Upper lobe of left lung (tissue), 6 donors: ENCODE results near the gene ZDHHC14. TPM values are rescaled to one million over a fixed set of nuclear protein-coding genes. Genes with fewer than 3 reads are reported as not detected.
A peak's percentile ranks its signal among the peaks of the same experiment; 100 is the strongest.
"Not testable (repeated sequence)": the region's sequence is repeated elsewhere in the genome, so short reads cannot be mapped to it uniquely, and the experiment has no call there.

Experiments used
- ATAC-seq, 2 donors: fragments of 200-7000 bp; cut with Tn5 transposase; one replicate each; pipeline ENCODE4 v1.9.1; 2022; ENCODE audit warnings: mild to moderate bottlenecking in 2 of 2, moderate library complexity in 2 of 2; ENCODE audit not compliant: low FRiP score in 2 of 2
- DNase-seq, 2 donors: peaks; one replicate each; pipeline ENCODE4 v3.0.0-alpha.2; 2019 to 2020
- H3K27ac ChIP-seq, 4 donors: fragments of 200-600 bp; sonication (generic); one replicate each; pipeline ENCODE4 v1.5.1; 2016 to 2019
- H3K27me3 ChIP-seq, 4 donors: fragments of 200-600 bp; sonication (generic); one replicate each; pipeline ENCODE4 v1.5.1; 2017 to 2019
- H3K36me3 ChIP-seq, 4 donors: fragments of 200-600 bp; sonication (generic); one replicate each; pipeline ENCODE4 v1.5.1; 2016 to 2019
- H3K4me1 ChIP-seq, 4 donors: fragments of 200-600 bp; sonication (generic); one replicate each; pipeline ENCODE4 v1.5.1; 2018 to 2019
- H3K4me3 ChIP-seq, 4 donors: fragments of 200-600 bp; sonication (generic); one replicate each; pipeline ENCODE4 v1.5.1; 2017 to 2019; ENCODE audit warnings: mild to moderate bottlenecking in 2 of 4, moderate library complexity in 1 of 4
- H3K9me3 ChIP-seq, 4 donors: fragments of 200-600 bp; sonication (generic); one replicate each; pipeline ENCODE4 v1.5.1; 2018 to 2019
- EP300 ChIP-seq, 4 donors: sonication (generic); formaldehyde crosslinking; IDR thresholded peaks; one replicate each; pipeline ENCODE4 v1.5.1; 2017; ENCODE audit warnings: antibody characterized with exemption in 4 of 4, control low read depth in 2 of 4
- POLR2A ChIP-seq, 4 donors: fragments of 450-650 bp; IDR thresholded peaks; one replicate each; pipeline ENCODE4 v1.5.1; 2016 to 2017; ENCODE audit warnings: antibody characterized with exemption in 4 of 4, mild to moderate bottlenecking in 2 of 4
- POLR2AphosphoS5 ChIP-seq, 2 donors: sonication (generic); formaldehyde crosslinking; IDR thresholded peaks; one replicate each; pipeline ENCODE4 v1.5.1; 2017; ENCODE audit warnings: antibody characterized with exemption in 2 of 2
- WGBS, 2 donors: methylation state at CpG; one replicate each; pipeline ENCODE4 v1.1.5; 2017 to 2018; 5-methylcytosine and 5-hydroxymethylcytosine counted together
- total RNA-seq, 6 donors: library from RNA; depleted of rRNA in 4 of 6; stranded (reverse); fragments of >200 nt in 4 of 6; gene quantifications; one replicate each; pipeline versions ENCODE4 v1.1.0 to v1.2.1, GENCODE V29; 2016 to 2021
- TF ChIP-seq, protein P1 (sequence below), 6 experiments: fragments of 450-650 bp in 4 of 6; fragments of 200-600 bp in 2 of 6; sonication (generic) in 2 of 6; IDR thresholded peaks; one replicate each; pipeline ENCODE4 v1.5.1; 2016 to 2019; ENCODE audit warnings: antibody characterized with exemption in 6 of 6
- donor health status: DM: no; HTN: no; CAD: no; lungs with moderate emphysema.
- donor health status: DM: no; HTN: yes; CAD: no; lungs with severe emphysema.

The ZDHHC14 gene
- total RNA-seq, 6 donors from 2014 or later: 5.3 to 16.5 (median 9.4) TPM

DNA sequence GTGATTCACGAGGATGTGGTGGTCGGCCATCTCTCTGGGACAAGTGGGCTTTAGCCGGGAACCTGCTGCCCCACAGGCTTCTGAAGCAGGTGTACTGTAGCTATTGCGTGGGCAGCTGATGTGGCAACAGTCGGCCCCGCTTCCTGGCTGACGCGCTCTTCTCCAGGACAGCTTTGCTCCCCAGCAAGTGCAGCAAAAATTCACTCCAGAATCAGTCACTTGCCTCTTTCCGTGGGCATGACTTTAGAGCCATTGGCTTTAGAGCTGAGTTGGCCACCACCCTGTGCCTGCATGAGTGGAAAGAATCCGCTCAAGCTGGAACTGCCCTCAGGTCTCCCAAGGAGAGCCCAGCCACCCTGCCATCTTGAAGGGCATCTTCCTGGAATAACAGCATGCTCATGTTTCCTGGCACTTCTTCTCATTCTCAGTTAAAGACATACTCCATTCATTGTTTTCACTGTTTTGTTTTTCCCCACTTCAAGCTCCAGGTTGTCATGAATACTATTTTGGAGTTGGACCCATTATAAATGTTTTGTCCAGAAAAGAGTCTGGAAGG is 178.3 kb downstream of the ZDHHC14 start:
- H3K4me1 ChIP-seq: peaks cover 0 to 12% (median 5%) of the 10 kb centered on the region in 4 donors
- 72 to 83% methylated on average over 4 to 10 of the region's 10 CpGs for WGBS, 2 donors
- no peaks in the 10 kb centered on the region for H3K36me3 ChIP-seq
- DNase-seq (no peak), ATAC-seq (no peak)
- H3K9me3 ChIP-seq: no peaks in the 10 kb centered on the region
- no peak overlapping the region for H3K4me3 ChIP-seq
- H3K27me3 ChIP-seq: no peaks in the 10 kb centered on the region
- TF ChIP-seq, protein P1, sequence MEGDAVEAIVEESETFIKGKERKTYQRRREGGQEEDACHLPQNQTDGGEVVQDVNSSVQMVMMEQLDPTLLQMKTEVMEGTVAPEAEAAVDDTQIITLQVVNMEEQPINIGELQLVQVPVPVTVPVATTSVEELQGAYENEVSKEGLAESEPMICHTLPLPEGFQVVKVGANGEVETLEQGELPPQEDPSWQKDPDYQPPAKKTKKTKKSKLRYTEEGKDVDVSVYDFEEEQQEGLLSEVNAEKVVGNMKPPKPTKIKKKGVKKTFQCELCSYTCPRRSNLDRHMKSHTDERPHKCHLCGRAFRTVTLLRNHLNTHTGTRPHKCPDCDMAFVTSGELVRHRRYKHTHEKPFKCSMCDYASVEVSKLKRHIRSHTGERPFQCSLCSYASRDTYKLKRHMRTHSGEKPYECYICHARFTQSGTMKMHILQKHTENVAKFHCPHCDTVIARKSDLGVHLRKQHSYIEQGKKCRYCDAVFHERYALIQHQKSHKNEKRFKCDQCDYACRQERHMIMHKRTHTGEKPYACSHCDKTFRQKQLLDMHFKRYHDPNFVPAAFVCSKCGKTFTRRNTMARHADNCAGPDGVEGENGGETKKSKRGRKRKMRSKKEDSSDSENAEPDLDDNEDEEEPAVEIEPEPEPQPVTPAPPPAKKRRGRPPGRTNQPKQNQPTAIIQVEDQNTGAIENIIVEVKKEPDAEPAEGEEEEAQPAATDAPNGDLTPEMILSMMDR (IDR thresholded peaks at IDR 0.05): no peak
- no peak for TF ChIP-seq POLR2AphosphoS5 (IDR thresholded peaks at IDR 0.05)
- no peak for TF ChIP-seq POLR2A (IDR thresholded peaks at IDR 0.05)
- no peak for TF ChIP-seq EP300 (IDR thresholded peaks at IDR 0.05)
- no peak overlapping the region for H3K27ac ChIP-seq

DNA sequence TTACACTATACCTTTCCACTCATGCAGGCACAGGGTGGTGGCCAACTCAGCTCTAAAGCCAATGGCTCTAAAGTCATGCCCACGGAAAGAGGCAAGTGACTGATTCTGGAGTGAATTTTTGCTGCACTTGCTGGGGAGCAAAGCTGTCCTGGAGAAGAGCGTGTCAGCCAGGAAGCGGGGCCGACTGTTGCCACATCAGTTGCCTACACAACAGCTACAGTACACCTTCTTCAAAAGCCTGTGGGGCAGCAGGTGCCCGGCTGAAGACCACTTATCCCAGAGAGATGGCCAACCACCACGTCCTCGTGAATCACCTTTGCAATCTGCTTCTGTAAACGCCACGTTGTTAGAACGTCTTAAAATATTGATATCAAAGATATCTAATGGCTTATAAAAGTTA is 179.1 kb downstream of the ZDHHC14 start:
- H3K4me3 ChIP-seq, ATAC-seq, DNase-seq, H3K9me3 ChIP-seq, H3K36me3 ChIP-seq, H3K27me3 ChIP-seq, H3K27ac ChIP-seq: not testable (repeated sequence)
- WGBS, 2 donors: 85 to 90% methylated on average over 9 to 10 of the region's 10 CpGs
- H3K4me1 ChIP-seq: peaks cover 0 to 12% (median 5%) of the 10 kb centered on the region in 4 donors

DNA sequence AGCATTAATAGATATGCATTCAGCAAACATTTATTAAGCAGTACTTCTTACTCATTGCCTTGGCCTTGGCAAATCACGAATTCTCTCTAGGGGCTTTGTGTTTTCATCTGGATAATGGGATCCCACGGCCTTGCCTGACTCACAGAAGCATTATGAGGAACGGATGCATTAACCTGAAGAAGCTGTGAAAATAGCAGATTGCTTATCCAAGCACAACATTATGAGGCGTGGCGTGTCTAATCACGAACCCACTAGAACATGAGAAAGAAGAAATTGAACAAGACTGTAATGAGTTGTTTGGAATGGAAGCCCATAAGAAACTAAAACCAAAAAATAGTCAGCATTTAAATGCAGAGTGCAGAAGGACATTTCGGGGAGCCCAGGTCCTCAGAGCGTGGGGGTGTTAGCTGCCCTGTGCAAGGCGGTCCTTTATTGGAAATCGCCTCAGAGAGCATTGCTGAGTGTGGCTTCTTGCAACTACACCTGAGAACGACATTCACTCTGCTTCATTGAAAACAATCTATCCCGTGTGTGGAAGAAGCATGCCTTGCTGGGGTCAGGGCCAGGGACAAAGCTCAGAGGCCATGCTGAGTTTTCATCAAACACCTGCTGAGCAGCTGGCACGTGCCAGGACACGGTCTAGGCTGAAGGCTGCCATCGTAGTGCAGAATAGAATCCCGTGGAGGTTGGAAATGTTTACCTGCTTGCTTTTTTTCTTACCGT is 179.9 kb downstream of the ZDHHC14 start:
- DNase-seq (no peak), ATAC-seq (no peak)
- TF ChIP-seq, protein P1 (IDR thresholded peaks at IDR 0.05): no peak
- TF ChIP-seq POLR2AphosphoS5 (IDR thresholded peaks at IDR 0.05) (no peak), EP300 (IDR thresholded peaks at IDR 0.05) (no peak), POLR2A (IDR thresholded peaks at IDR 0.05) (no peak)
- no peak overlapping the region for H3K4me3 ChIP-seq
- no peaks in the 10 kb centered on the region for H3K36me3 ChIP-seq
- no peaks in the 10 kb centered on the region for H3K9me3 ChIP-seq
- no peaks in the 10 kb centered on the region for H3K27me3 ChIP-seq
- H3K4me1 ChIP-seq: peaks cover 0 to 12% (median 5%) of the 10 kb centered on the region in 4 donors
- WGBS, 2 donors: 92 to 94% methylated on average over 17 of the region's 17 CpGs
- no peak overlapping the region for H3K27ac ChIP-seq

DNA sequence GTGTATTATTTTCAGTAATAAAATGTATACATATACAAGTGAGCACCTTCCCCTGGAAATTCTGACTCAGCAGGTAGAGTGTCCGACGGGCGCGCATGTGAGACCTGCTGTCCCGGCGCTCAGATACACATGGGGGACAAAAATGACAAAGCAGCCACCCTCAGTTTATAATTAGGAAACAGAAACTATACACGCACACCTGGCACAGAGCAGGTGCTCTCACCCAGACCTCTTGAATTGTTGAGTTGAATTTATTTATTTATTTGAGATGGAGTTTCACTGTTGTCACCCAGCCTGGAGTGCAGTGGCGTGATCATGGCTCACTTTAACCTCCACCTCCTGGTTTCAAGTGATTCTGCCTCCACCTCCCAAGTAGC is 180.4 kb downstream of the ZDHHC14 start:
- TF ChIP-seq POLR2A (IDR thresholded peaks at IDR 0.05) (no peak), POLR2AphosphoS5 (IDR thresholded peaks at IDR 0.05) (no peak), EP300 (IDR thresholded peaks at IDR 0.05) (no peak)
- TF ChIP-seq, protein P1 (IDR thresholded peaks at IDR 0.05): no peak
- H3K4me3 ChIP-seq: no peak overlapping the region
- H3K9me3 ChIP-seq: no peaks in the 10 kb centered on the region
- no peaks in the 10 kb centered on the region for H3K36me3 ChIP-seq
- H3K4me1 ChIP-seq: peaks cover 0 to 12% (median 5%) of the 10 kb centered on the region in 4 donors
- no peak overlapping the region for H3K27ac ChIP-seq
- DNase-seq: peak in 1 of 2 donors; percentile 15
- no peaks in the 10 kb centered on the region for H3K27me3 ChIP-seq
- WGBS, 2 donors: 87 to 94% methylated on average over 8 of the region's 8 CpGs
- no peak for ATAC-seq

DNA sequence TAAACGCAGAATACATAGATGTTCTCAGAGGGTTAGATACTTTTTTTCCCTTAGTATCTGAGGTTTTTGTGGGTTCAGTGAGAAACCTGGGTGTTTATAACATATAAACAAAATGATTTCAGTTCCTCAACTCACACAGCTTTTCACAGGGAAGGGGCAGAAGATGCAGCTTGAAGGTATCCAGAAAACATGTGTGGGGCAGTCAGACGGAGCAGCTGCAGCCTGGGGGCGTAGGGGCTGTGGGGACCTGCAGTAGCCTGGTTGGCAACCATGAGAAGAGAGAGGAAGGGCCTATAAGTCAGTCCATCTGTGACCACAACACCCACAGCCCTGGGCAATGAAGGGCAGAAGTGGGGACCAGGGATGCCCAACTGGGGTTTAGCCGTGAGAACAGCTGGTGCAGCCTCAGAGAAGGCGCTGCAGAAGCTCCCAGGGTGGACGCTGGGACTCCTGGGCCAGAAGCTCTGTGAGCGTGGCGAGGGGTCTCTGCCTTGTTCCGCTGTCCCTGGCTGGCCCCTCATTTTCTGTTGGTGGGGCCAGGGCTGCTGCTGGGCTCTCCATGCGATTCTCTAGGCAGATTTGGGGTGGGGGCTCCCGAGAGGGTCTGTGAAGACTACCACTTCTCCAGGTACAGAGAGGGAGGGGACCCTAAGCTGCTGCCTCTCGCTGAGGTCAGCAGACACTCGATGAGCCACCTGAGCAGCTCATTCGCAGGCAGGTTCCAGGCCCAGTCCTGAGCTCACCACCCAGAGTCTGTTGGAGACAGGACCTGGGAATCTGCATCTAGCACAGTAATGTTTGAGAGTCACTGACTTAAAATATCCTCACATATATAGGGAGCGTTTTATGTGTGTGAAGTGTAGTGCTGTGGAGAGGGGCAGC is 181.2 kb downstream of the ZDHHC14 start:
- no peak overlapping the region for H3K4me3 ChIP-seq
- ATAC-seq: no peak
- DNase-seq: peak in 1 of 2 donors; percentile 38
- no peaks in the 10 kb centered on the region for H3K27me3 ChIP-seq
- H3K27ac ChIP-seq: no peak overlapping the region
- H3K4me1 ChIP-seq: peaks cover 0 to 7% (median 3%) of the 10 kb centered on the region in 4 donors
- no peaks in the 10 kb centered on the region for H3K36me3 ChIP-seq
- 95 to 98% methylated on average over 8 to 15 of the region's 15 CpGs for WGBS, 2 donors
- H3K9me3 ChIP-seq: no peaks in the 10 kb centered on the region
- TF ChIP-seq POLR2AphosphoS5 (IDR thresholded peaks at IDR 0.05): no peak
